Mesenchymal stem cell (in vitro differentiated cells and primary cell): ENCODE results near the gene NEK10. TPM values are rescaled to one million over a fixed set of nuclear protein-coding genes. Genes with fewer than 3 reads are reported as not detected.

Source experiments
- DNase-seq: peaks from one replicate; pipeline ENCODE4 v3.0.0-alpha.2; 2013
- H2AFZ ChIP-seq: one replicate; pipeline ENCODE4 v1.6.1; 2013; ENCODE audit warnings: low read depth, mild to moderate bottlenecking, control low read depth, inconsistent platforms, low read length, moderate library complexity
- H2AK5ac ChIP-seq: 2 replicates; pipeline ENCODE4 v1.6.1; 2013; ENCODE audit warnings: low read length, moderate library complexity, mild to moderate bottlenecking, inconsistent platforms; ENCODE audit not compliant: severe bottlenecking
- H2BK120ac ChIP-seq: one replicate; pipeline ENCODE4 v1.6.1; 2013; ENCODE audit warnings: low read depth, mild to moderate bottlenecking, inconsistent platforms, low read length, moderate library complexity
- H2BK12ac ChIP-seq, 2 experiments: one replicate each; pipeline ENCODE4 v1.6.1; 2013; ENCODE audit warnings: inconsistent platforms in 2 of 2, low read length in 2 of 2, mild to moderate bottlenecking in 2 of 2, moderate library complexity in 2 of 2, control low read depth in 1 of 2
- H2BK15ac ChIP-seq: one replicate; pipeline ENCODE4 v1.6.1; 2013; ENCODE audit warnings: mild to moderate bottlenecking, low read depth, inconsistent platforms; ENCODE audit not compliant: poor library complexity, severe bottlenecking
- H2BK5ac ChIP-seq: 2 replicates; pipeline ENCODE4 v1.6.1; 2013; ENCODE audit warnings: low read depth, mild to moderate bottlenecking, low read length, control low read depth, inconsistent platforms; ENCODE audit not compliant: poor library complexity, severe bottlenecking
- H3K14ac ChIP-seq, 2 experiments: one replicate each; pipeline ENCODE4 v1.6.1; 2013; ENCODE audit warnings: inconsistent platforms in 2 of 2, low read length in 2 of 2, control low read depth in 1 of 2, mild to moderate bottlenecking in 1 of 2, moderate library complexity in 1 of 2
- H3K18ac ChIP-seq, 2 experiments: one replicate each; pipeline ENCODE4 v1.6.1; 2013; ENCODE audit warnings: inconsistent platforms in 2 of 2, low read length in 2 of 2, control low read depth in 1 of 2, low read depth in 1 of 2, mild to moderate bottlenecking in 1 of 2
- H3K23ac ChIP-seq, 2 experiments: one replicate each; pipeline ENCODE4 v1.6.1; 2013; ENCODE audit warnings: inconsistent platforms in 2 of 2, low read length in 2 of 2, mild to moderate bottlenecking in 2 of 2, moderate library complexity in 2 of 2, control low read depth in 1 of 2
- H3K27ac ChIP-seq: 2 replicates; pipeline ENCODE4 v1.5.1; 2013; ENCODE audit warnings: mild to moderate bottlenecking, moderate library complexity, low read length, control low read depth, inconsistent platforms; ENCODE audit not compliant: poor library complexity, severe bottlenecking
- H3K27me3 ChIP-seq, 2 experiments: 2 replicates each; pipeline versions ENCODE4 v1.6.1 to v1.7.0; 2013; ENCODE audit warnings: low read length in 2 of 2, mild to moderate bottlenecking in 2 of 2, moderate library complexity in 2 of 2, control low read depth in 1 of 2, inconsistent platforms in 1 of 2; ENCODE audit not compliant: control insufficient read depth in 1 of 2, insufficient read depth in 1 of 2
- H3K36me3 ChIP-seq, 2 experiments: 2 replicates each; pipeline versions ENCODE4 v1.6.1 to v1.7.0; 2013; ENCODE audit warnings: low read length in 2 of 2, control low read depth in 1 of 2, inconsistent platforms in 1 of 2, low read depth in 1 of 2, mild to moderate bottlenecking in 1 of 2; ENCODE audit not compliant: insufficient read depth in 2 of 2, control insufficient read depth in 1 of 2
- H3K4ac ChIP-seq, 2 experiments: one replicate each; pipeline ENCODE4 v1.6.1; 2013; ENCODE audit warnings: inconsistent platforms in 2 of 2, low read length in 2 of 2, mild to moderate bottlenecking in 2 of 2, moderate library complexity in 2 of 2, control low read depth in 1 of 2, low read depth in 1 of 2
- H3K4me1 ChIP-seq: 2 replicates; pipeline ENCODE4 v1.6.1; 2013; ENCODE audit warnings: low read depth, low read length, control low read depth; ENCODE audit not compliant: control insufficient read depth, insufficient read depth
- H3K4me2 ChIP-seq: 2 replicates; pipeline ENCODE4 v1.6.1; 2013; ENCODE audit warnings: low read length, mild to moderate bottlenecking, inconsistent platforms; ENCODE audit not compliant: poor library complexity, severe bottlenecking
- H3K4me3 ChIP-seq, 2 experiments: 2 replicates each; pipeline versions ENCODE4 v1.5.1 to v1.7.0; 2013; ENCODE audit warnings: low read length in 2 of 2, mild to moderate bottlenecking in 2 of 2, control low read depth in 1 of 2, low read depth in 1 of 2; ENCODE audit not compliant: insufficient read depth in 1 of 2
- H3K79me1 ChIP-seq: replicated peaks from 2 replicates; pipeline ENCODE4 v1.6.1; 2013; ENCODE audit warnings: mild to moderate bottlenecking, control low read depth, low read length, inconsistent platforms; ENCODE audit not compliant: poor library complexity, severe bottlenecking
- H3K9ac ChIP-seq: 2 replicates; pipeline ENCODE4 v1.7.0; 2013; ENCODE audit warnings: mild to moderate bottlenecking, low read length, moderate library complexity
- H3K9me3 ChIP-seq: 2 replicates; pipeline ENCODE4 v1.7.0; 2013; ENCODE audit warnings: mild to moderate bottlenecking, low read length; ENCODE audit not compliant: control insufficient read depth
- H4K8ac ChIP-seq: one replicate; pipeline ENCODE4 v1.6.1; 2013; ENCODE audit warnings: inconsistent platforms, mild to moderate bottlenecking, low read length, moderate library complexity
- H4K91ac ChIP-seq: one replicate; pipeline ENCODE4 v1.6.1; 2013; ENCODE audit warnings: mild to moderate bottlenecking, low read length, inconsistent platforms
- WGBS: methylation state at CpG from one replicate; pipeline ENCODE4 v1.1.7; 2013; ENCODE audit warnings: mixed read lengths; 5-methylcytosine and 5-hydroxymethylcytosine counted together
- polyA plus RNA-seq, 2 experiments: library from polyadenylated mRNA; stranded (reverse); fragments of 200-250 nt; gene quantifications; one replicate each; pipeline ENCODE4 v1.2.3, GENCODE V29; 2013

The NEK10 gene, protein sequence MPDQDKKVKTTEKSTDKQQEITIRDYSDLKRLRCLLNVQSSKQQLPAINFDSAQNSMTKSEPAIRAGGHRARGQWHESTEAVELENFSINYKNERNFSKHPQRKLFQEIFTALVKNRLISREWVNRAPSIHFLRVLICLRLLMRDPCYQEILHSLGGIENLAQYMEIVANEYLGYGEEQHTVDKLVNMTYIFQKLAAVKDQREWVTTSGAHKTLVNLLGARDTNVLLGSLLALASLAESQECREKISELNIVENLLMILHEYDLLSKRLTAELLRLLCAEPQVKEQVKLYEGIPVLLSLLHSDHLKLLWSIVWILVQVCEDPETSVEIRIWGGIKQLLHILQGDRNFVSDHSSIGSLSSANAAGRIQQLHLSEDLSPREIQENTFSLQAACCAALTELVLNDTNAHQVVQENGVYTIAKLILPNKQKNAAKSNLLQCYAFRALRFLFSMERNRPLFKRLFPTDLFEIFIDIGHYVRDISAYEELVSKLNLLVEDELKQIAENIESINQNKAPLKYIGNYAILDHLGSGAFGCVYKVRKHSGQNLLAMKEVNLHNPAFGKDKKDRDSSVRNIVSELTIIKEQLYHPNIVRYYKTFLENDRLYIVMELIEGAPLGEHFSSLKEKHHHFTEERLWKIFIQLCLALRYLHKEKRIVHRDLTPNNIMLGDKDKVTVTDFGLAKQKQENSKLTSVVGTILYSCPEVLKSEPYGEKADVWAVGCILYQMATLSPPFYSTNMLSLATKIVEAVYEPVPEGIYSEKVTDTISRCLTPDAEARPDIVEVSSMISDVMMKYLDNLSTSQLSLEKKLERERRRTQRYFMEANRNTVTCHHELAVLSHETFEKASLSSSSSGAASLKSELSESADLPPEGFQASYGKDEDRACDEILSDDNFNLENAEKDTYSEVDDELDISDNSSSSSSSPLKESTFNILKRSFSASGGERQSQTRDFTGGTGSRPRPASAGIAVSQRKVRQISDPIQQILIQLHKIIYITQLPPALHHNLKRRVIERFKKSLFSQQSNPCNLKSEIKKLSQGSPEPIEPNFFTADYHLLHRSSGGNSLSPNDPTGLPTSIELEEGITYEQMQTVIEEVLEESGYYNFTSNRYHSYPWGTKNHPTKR
- 0.29 TPM for polyA plus RNA-seq (2013, experiment 1 of 2)
- 0.48 TPM for polyA plus RNA-seq (2013, experiment 2 of 2)

DNA sequence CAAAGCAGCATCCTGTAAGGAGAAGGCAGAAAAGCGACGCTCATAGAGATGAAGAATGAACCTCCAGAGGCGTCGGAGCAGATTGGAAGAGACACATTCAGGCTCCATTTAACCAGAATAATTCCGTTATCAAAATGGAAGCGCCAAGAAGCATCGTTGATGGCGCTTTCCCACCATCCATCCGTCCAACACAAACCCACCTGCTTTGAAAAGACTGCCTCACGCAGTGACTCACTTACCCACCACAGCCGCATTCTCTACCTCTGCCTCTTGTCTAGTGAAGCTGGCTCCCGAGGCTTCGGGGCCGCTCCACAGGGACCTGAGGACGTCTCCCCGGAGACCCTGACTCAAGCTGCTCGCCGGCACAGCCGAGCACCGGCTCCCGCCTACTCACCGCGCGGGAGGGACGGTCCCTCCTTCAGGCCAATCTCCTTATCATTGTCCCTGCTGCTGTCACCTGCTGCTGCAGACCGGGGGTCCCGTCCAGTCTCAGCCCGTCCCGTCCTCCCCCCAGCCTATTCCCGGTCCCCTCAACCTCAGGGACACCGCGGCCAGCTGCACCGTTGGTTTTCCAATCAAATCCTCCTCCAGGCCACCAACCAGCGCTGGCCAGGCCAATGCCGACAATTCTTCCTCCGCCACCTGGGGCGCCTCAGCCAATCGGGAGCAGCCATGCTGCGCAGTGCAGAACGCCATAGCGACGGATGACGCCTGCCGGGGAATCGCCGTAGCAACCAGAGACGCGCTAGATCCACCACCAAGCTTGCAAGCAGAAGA is at the start of gene NEK10:
TSS of gene NEK10 (minus strand) at position 553 of the 777 bp plus-strand sequence. CDS start 16,501 bp downstream, outside the sequence.
- Histone ChIP-seq H3K4me3 (peak within 1 kb of the TSS; percentile 64 to 69), H3K36me3 (peaks cover 3 to 67% of the 10 kb centered on the region in 2 experiments)

DNA sequence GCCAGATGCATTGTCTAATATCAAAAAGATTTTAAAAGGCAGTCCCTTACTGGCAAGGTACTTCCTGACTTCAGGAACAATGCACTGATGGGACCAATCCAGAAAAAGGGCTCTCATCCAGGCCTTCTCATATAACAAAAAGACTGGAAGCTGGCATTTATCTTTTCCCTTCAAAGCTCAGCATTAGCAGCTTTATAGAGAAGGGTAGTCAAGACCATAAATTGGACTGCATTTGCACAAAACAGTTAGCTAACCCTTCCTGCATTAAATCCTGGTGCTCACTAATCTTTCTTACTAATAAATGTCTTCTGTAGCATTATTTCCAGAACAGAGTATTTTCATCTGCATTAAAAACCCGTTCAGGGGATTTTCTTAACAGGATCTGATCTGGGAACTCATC is 46.0 kb upstream of the NEK10 start:
- no peaks in the 10 kb centered on the region for H3K27me3 ChIP-seq
- H3K4me3 ChIP-seq = no peak overlapping the region
- no peak overlapping the region for H2BK15ac ChIP-seq
- peaks cover 7 to 98% of the 10 kb centered on the region in 2 experiments for H3K36me3 ChIP-seq
- no peaks in the 10 kb centered on the region for H3K9me3 ChIP-seq
- H3K9ac ChIP-seq = no peak overlapping the region
- 98% methylated on average over 1 of the region's 1 CpG for whole genome bisulfite sequencing
- H2BK5ac ChIP-seq = no peak overlapping the region
- no peak overlapping the region for H2AK5ac ChIP-seq
- no peak overlapping the region for H3K23ac ChIP-seq
- no peaks in the 10 kb centered on the region for H3K4me1 ChIP-seq
- H3K79me1 ChIP-seq = peaks cover 5% of the 10 kb centered on the region
- H3K4ac ChIP-seq = no peak overlapping the region
- no peak overlapping the region for H3K18ac ChIP-seq
- H3K27ac ChIP-seq = no peak overlapping the region
- H2BK12ac ChIP-seq = no peak overlapping the region
- no peak overlapping the region for H2AFZ ChIP-seq
- no peak overlapping the region for H4K8ac ChIP-seq
- no peak overlapping the region for H3K4me2 ChIP-seq
- DNase-seq = no peak
- H2BK120ac ChIP-seq = no peak overlapping the region
- H4K91ac ChIP-seq = no peak overlapping the region
- no peak overlapping the region for H3K14ac ChIP-seq

More for the DNA sequence above, at the start of gene NEK10:
- Histone ChIP-seq H3K79me1 (no peaks in the 10 kb centered on the region), H2BK5ac (no peak within 1 kb of the TSS), H3K4ac (no peak within 1 kb of the TSS), H2AFZ (peak within 1 kb of the TSS; percentile 99), H4K91ac (no peak within 1 kb of the TSS), H2BK12ac (no peak within 1 kb of the TSS), H3K18ac (no peak within 1 kb of the TSS), H3K9me3 (no peaks in the 10 kb centered on the region), H3K4me1 (peaks cover 7% of the 10 kb centered on the region), H3K23ac (no peak within 1 kb of the TSS), H2AK5ac (no peak within 1 kb of the TSS), H2BK15ac (no peak within 1 kb of the TSS), H3K9ac (peak within 1 kb of the TSS; percentile 45), H4K8ac (no peak within 1 kb of the TSS), H3K4me2 (peak within 1 kb of the TSS; percentile 84), H3K27me3 (no peaks in the 10 kb centered on the region), H3K14ac (peak within 1 kb of the TSS in 1 of 2 experiments; percentile 41), H2BK120ac (no peak within 1 kb of the TSS), H3K27ac (no peak within 1 kb of the TSS)
- DNase-seq = peak; percentile 94
- WGBS = 10% methylated on average over 48 of the region's 48 CpGs

DNA sequence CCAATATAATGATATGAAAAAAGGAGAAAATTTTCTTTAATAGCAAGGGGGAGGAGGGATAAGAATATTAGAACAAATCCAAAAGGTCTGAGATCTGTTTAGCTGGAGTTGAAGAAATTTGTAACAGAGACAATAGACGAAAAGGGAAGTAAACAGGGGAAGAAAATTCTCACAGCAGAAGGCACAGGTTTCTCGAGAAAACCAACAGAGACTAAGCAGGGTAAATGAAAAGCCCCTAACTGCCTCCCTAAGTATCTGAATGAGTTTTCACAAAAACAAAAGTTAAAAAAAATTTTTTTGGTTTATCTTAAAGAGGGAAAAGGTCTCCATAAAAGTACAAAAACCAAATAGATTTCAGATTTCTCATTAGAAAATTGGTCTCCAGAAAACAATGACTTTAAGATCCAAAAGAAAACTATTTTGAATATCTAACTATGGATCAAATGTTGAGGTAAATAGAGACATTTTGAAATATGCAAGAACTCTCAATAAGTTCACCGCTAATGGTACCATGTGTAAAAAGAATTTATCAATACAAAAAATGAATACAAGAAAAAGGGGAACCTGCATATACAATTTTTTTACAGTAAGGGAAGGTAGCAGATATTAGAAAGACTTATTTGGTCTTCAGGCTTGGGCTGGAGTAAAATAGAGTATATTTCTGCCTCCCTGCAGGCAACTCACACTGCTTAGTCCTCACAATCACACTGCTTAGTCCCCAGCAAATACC is 23.9 kb upstream of the NEK10 start:
- Histone ChIP-seq H3K27ac (no peak overlapping the region), H2BK5ac (no peak overlapping the region), H2AK5ac (no peak overlapping the region), H3K4ac (no peak overlapping the region), H3K36me3 (peaks cover 10 to 97% of the 10 kb centered on the region in 2 experiments), H3K14ac (no peak overlapping the region), H3K27me3 (no peaks in the 10 kb centered on the region), H3K79me1 (peaks cover 8% of the 10 kb centered on the region), H4K91ac (no peak overlapping the region), H2BK120ac (no peak overlapping the region), H3K4me1 (no peaks in the 10 kb centered on the region), H3K23ac (no peak overlapping the region), H3K18ac (no peak overlapping the region), H2AFZ (no peak overlapping the region), H2BK12ac (no peak overlapping the region), H2BK15ac (no peak overlapping the region), H3K9ac (no peak overlapping the region), H3K9me3 (no peaks in the 10 kb centered on the region), H3K4me3 (no peak overlapping the region), H4K8ac (no peak overlapping the region), H3K4me2 (no peak overlapping the region)
- WGBS = 100% methylated on average over 1 of the region's 3 CpGs
- DNase-seq = no peak
